SJSA1 (cell line): Measurements from ENCODE around the gene IMPDH1. TPM values are rescaled to one million over a fixed set of nuclear protein-coding genes. Genes with fewer than 3 reads are reported as not detected.
A peak's percentile ranks its signal among the peaks of the same experiment; 100 is the strongest.

Experiments used
- DNase-seq, 2 experiments: peaks; one replicate each; pipeline ENCODE4 v3.0.0-alpha.2; 2015 to 2020; ENCODE audit warnings: low spot score in 2 of 2, low read depth in 1 of 2
- H3K27ac ChIP-seq: fragments of 250-450 bp; sonication (Bioruptor Pico); 2 replicates; pipeline ENCODE4 v1.5.1; 2020; ENCODE audit warnings: mild to moderate bottlenecking, moderate library complexity
- H3K27me3 ChIP-seq: fragments of 250-450 bp; sonication (Bioruptor Pico); replicated peaks from 2 replicates; pipeline ENCODE4 v1.5.1; 2020; ENCODE audit warnings: mild to moderate bottlenecking, moderate library complexity
- H3K36me3 ChIP-seq: fragments of 250-450 bp; sonication (Bioruptor Pico); 2 replicates; pipeline ENCODE4 v1.5.1; 2020; ENCODE audit warnings: mild to moderate bottlenecking
- H3K4me1 ChIP-seq: fragments of 250-450 bp; sonication (Bioruptor Pico); replicated peaks from 2 replicates; pipeline ENCODE4 v1.6.1; 2021; ENCODE audit warnings: mild to moderate bottlenecking
- H3K4me3 ChIP-seq: fragments of 250-450 bp; sonication (Bioruptor Pico); 2 replicates; pipeline ENCODE4 v1.5.1; 2020; ENCODE audit warnings: mild to moderate bottlenecking
- H3K9me3 ChIP-seq: fragments of 250-450 bp; sonication (Bioruptor Pico); replicated peaks from 2 replicates; pipeline ENCODE4 v1.5.1; 2020; ENCODE audit warnings: mild to moderate bottlenecking
- total RNA-seq: library from RNA; depleted of rRNA; stranded (reverse); fragments of >200 nt; shearing (Covaris generic); gene quantifications from 2 replicates; pipeline ENCODE4 v1.2.3, GENCODE V29; 2014

IMPDH1 gene
- total RNA-seq, 1 experiment from 2014 or later: 53.6 TPM

- Histone ChIP-seq H3K27me3 (no peaks in the 10 kb centered on the region), H3K27ac (no peak overlapping the region), H3K4me3 (peak overlapping the region; percentile 95), H3K4me1 (peaks cover 25% of the 10 kb centered on the region), H3K9me3 (no peaks in the 10 kb centered on the region), H3K36me3 (peaks cover 9% of the 10 kb centered on the region)
- peak in 1 of 2 experiments; percentile 38 for DNase-seq
Measured at GRCh38 chr7:128405471-128406313, 4.1 kb downstream of the IMPDH1 start.

GRCh38 chr7:128404886-128405470 lies 4.8 kb downstream of the IMPDH1 start:
- Histone ChIP-seq H3K27me3 (no peaks in the 10 kb centered on the region), H3K27ac (no peak overlapping the region), H3K9me3 (no peaks in the 10 kb centered on the region), H3K4me3 (peak overlapping the region; percentile 95), H3K36me3 (peaks cover 16% of the 10 kb centered on the region), H3K4me1 (peaks cover 22% of the 10 kb centered on the region)
- peak in 1 of 2 experiments; percentile 39 for DNase-seq

- Histone ChIP-seq H3K9me3 (no peaks in the 10 kb centered on the region), H3K4me1 (peaks cover 18% of the 10 kb centered on the region), H3K36me3 (peaks cover 17% of the 10 kb centered on the region), H3K4me3 (no peak overlapping the region), H3K27me3 (no peaks in the 10 kb centered on the region), H3K27ac (no peak overlapping the region)
- DNase-seq: peak in 1 of 2 experiments; percentile 36
Measured at GRCh38 chr7:128404143-128404681, 5.6 kb downstream of the IMPDH1 start.

GRCh38 chr7:128403676-128404075 lies 6.1 kb downstream of the IMPDH1 start:
- Histone ChIP-seq H3K36me3 (peaks cover 17% of the 10 kb centered on the region), H3K4me1 (peaks cover 14% of the 10 kb centered on the region), H3K27me3 (no peaks in the 10 kb centered on the region), H3K9me3 (no peaks in the 10 kb centered on the region), H3K4me3 (no peak overlapping the region), H3K27ac (no peak overlapping the region)
- DNase-seq: no peak

DNA sequence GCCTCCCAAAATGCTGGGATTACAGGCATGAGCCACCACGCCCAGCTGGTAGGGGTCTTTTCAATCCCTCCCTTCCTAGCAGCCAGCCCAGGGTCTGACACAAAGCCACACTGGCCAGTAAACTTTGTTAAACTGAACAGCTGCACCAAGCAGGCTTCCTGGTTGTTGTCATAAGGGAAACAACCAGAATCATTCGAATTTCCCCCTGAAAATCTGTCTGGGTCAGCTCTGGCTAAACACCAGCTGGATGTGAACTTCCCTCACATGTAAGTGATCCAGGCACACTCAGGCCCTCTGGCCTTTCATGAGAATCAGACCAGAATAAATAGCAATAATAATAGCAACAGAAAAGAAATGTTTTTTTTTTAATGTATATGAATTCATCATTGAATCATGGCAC lies 7.4 kb downstream of the IMPDH1 start:
- Histone ChIP-seq H3K4me1 (peaks cover 14% of the 10 kb centered on the region), H3K27me3 (no peaks in the 10 kb centered on the region), H3K27ac (no peak overlapping the region), H3K4me3 (no peak overlapping the region), H3K9me3 (no peaks in the 10 kb centered on the region), H3K36me3 (peaks cover 27% of the 10 kb centered on the region)
- DNase-seq: no peak

- DNase-seq: no peak
Measured at GRCh38 chr7:128400566-128400965, 9.2 kb downstream of the IMPDH1 start.

GRCh38 chr7:128399991-128400390 lies 9.8 kb downstream of the IMPDH1 start:
- Histone ChIP-seq H3K27me3 (no peaks in the 10 kb centered on the region), H3K27ac (no peak overlapping the region), H3K9me3 (no peaks in the 10 kb centered on the region), H3K4me3 (no peak overlapping the region), H3K4me1 (peaks cover 8% of the 10 kb centered on the region), H3K36me3 (peaks cover 42% of the 10 kb centered on the region)
- no peak for DNase-seq

More at GRCh38 chr7:128400566-128400965, 9.2 kb downstream of the IMPDH1 start:
- no peak overlapping the region for H3K27ac ChIP-seq
- H3K36me3 ChIP-seq: peaks cover 41% of the 10 kb centered on the region
- H3K4me3 ChIP-seq: no peak overlapping the region
- H3K4me1 ChIP-seq: peaks cover 13% of the 10 kb centered on the region
- H3K9me3 ChIP-seq: no peaks in the 10 kb centered on the region
- no peaks in the 10 kb centered on the region for H3K27me3 ChIP-seq

- Histone ChIP-seq H3K36me3 (peaks cover 52% of the 10 kb centered on the region), H3K4me1 (no peaks in the 10 kb centered on the region), H3K4me3 (no peak overlapping the region), H3K27me3 (no peaks in the 10 kb centered on the region), H3K27ac (no peak overlapping the region), H3K9me3 (no peaks in the 10 kb centered on the region)
- DNase-seq: no peak
Measured at GRCh38 chr7:128398841-128399135, 11.0 kb downstream of the IMPDH1 start.

GRCh38 chr7:128398016-128398840 lies 11.6 kb downstream of the IMPDH1 start:
- DNase-seq: peak; percentile 42 to 68
- peaks cover 54% of the 10 kb centered on the region for H3K36me3 ChIP-seq
- no peaks in the 10 kb centered on the region for H3K4me1 ChIP-seq
- no peak overlapping the region for H3K4me3 ChIP-seq
- H3K27ac ChIP-seq: no peak overlapping the region
- H3K27me3 ChIP-seq: no peaks in the 10 kb centered on the region
- no peaks in the 10 kb centered on the region for H3K9me3 ChIP-seq

- peaks cover 51% of the 10 kb centered on the region for H3K36me3 ChIP-seq
- no peaks in the 10 kb centered on the region for H3K4me1 ChIP-seq
- no peaks in the 10 kb centered on the region for H3K27me3 ChIP-seq
- DNase-seq: no peak
- no peaks in the 10 kb centered on the region for H3K9me3 ChIP-seq
- no peak overlapping the region for H3K4me3 ChIP-seq
- H3K27ac ChIP-seq: no peak overlapping the region
Measured at GRCh38 chr7:128396357-128396756, 13.4 kb downstream of the IMPDH1 start.

- Histone ChIP-seq H3K4me1 (no peaks in the 10 kb centered on the region), H3K9me3 (no peaks in the 10 kb centered on the region), H3K27me3 (no peaks in the 10 kb centered on the region), H3K27ac (no peak overlapping the region), H3K4me3 (no peak overlapping the region), H3K36me3 (peaks cover 49% of the 10 kb centered on the region)
- no peak for DNase-seq
Measured at GRCh38 chr7:128395748-128396147, 14.0 kb downstream of the IMPDH1 start.

DNA sequence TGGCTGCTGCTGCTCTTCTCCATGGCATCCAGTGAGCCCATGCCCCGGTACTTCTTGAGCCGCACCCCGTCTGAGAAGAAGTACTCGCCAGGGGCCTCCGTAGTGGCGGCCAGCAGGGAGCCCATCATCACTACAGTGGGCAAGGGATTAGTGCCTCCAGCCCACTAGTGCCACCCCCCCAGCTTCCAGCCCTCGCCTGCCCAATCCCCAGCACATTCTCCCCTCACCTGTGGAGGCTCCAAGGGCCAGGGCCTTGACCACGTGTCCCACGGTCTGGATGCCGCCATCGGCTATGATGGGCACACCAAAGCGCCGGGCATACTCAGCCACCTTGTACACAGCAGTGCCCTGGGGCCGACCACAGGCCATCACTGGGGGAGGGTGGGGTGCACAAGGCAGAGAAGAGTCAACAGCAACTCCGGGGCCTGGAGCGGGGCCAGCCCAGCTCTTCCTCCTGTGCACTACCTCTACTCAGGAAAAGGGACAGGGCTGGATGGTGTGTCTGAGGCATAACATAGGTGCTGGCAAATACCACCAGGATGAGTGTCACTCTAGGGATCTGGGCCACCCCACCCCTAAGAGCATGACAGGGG lies 14.8 kb downstream of the IMPDH1 start:
- Histone ChIP-seq H3K9me3 (no peaks in the 10 kb centered on the region), H3K4me3 (no peak overlapping the region), H3K36me3 (peaks cover 41% of the 10 kb centered on the region), H3K27ac (no peak overlapping the region), H3K27me3 (no peaks in the 10 kb centered on the region), H3K4me1 (no peaks in the 10 kb centered on the region)
- DNase-seq: no peak

- no peaks in the 10 kb centered on the region for H3K4me1 ChIP-seq
- H3K36me3 ChIP-seq: peaks cover 40% of the 10 kb centered on the region
- no peak overlapping the region for H3K4me3 ChIP-seq
- DNase-seq: no peak
- H3K9me3 ChIP-seq: no peaks in the 10 kb centered on the region
- no peak overlapping the region for H3K27ac ChIP-seq
- no peaks in the 10 kb centered on the region for H3K27me3 ChIP-seq
Measured at GRCh38 chr7:128393526-128394330, 16.1 kb downstream of the IMPDH1 start.
